ENCODE measurements around the gene CASQ1.
A peak's percentile ranks its signal among the peaks of the same experiment; 100 is the strongest.

The CASQ1 gene

GRCh38 chr1:160158031-160158430, 32.3 kb upstream of the CASQ1 start:
- Mint-ChIP-seq H3K27me3 (ENCODE audit: low read depth) (peaks cover 3% of the 10 kb centered on the region), H3K9me3 (no peaks in the 10 kb centered on the region), H3K4me1 (peaks cover 20% of the 10 kb centered on the region), H3K27ac (no peak overlapping the region), H3K4me3 (no peak overlapping the region), H3K36me3 (ENCODE audit: low read depth) (no peaks in the 10 kb centered on the region)
- no peak for TF ChIP-seq CTCF (IDR thresholded peaks at IDR 0.05; ENCODE audit: unreplicated experiment in 3 of 3)

GRCh38 chr1:160158534-160158933, 31.8 kb upstream of the CASQ1 start:
- peaks cover 20% of the 10 kb centered on the region for H3K4me1 Mint-ChIP-seq
- H3K27me3 Mint-ChIP-seq (ENCODE audit: low read depth) = peaks cover 5% of the 10 kb centered on the region
- no peaks in the 10 kb centered on the region for H3K9me3 Mint-ChIP-seq
- no peak overlapping the region for H3K4me3 Mint-ChIP-seq
- H3K36me3 Mint-ChIP-seq (ENCODE audit: low read depth) = no peaks in the 10 kb centered on the region
- H3K27ac Mint-ChIP-seq = no peak overlapping the region
- TF ChIP-seq CTCF (IDR thresholded peaks at IDR 0.05; ENCODE audit: unreplicated experiment in 3 of 3) = no peak

- no peaks in the 10 kb centered on the region for H3K36me3 Mint-ChIP-seq (ENCODE audit: low read depth)
- H3K4me3 Mint-ChIP-seq = no peak overlapping the region
- peaks cover 7% of the 10 kb centered on the region for H3K27me3 Mint-ChIP-seq (ENCODE audit: low read depth)
- H3K9me3 Mint-ChIP-seq = no peaks in the 10 kb centered on the region
- TF ChIP-seq CTCF (IDR thresholded peaks at IDR 0.05; ENCODE audit: unreplicated experiment in 3 of 3) = no peak
- peaks cover 20% of the 10 kb centered on the region for H3K4me1 Mint-ChIP-seq
- H3K27ac Mint-ChIP-seq = no peak overlapping the region
These were observed 30.5 kb upstream of the CASQ1 start for GRCh38 chr1:160159846-160160245.

- Mint-ChIP-seq H3K9me3 (no peaks in the 10 kb centered on the region), H3K4me3 (no peak overlapping the region), H3K27ac (no peak overlapping the region), H3K4me1 (peaks cover 22% of the 10 kb centered on the region), H3K27me3 (ENCODE audit: low read depth) (peaks cover 11% of the 10 kb centered on the region), H3K36me3 (ENCODE audit: low read depth) (no peaks in the 10 kb centered on the region)
- TF ChIP-seq CTCF (IDR thresholded peaks at IDR 0.05; ENCODE audit: unreplicated experiment in 3 of 3) = peak in 2 of 3 experiments; percentile 34 to 38
These were observed 28.2 kb upstream of the CASQ1 start for GRCh38 chr1:160161965-160162705.

GRCh38 chr1:160162931-160163330, 27.4 kb upstream of the CASQ1 start:
- H3K27ac Mint-ChIP-seq = no peak overlapping the region
- peaks cover 23% of the 10 kb centered on the region for H3K4me1 Mint-ChIP-seq
- no peak overlapping the region for H3K4me3 Mint-ChIP-seq
- H3K27me3 Mint-ChIP-seq (ENCODE audit: low read depth) = peaks cover 11% of the 10 kb centered on the region
- no peak for TF ChIP-seq CTCF (IDR thresholded peaks at IDR 0.05; ENCODE audit: unreplicated experiment in 3 of 3)
- H3K9me3 Mint-ChIP-seq = no peaks in the 10 kb centered on the region
- H3K36me3 Mint-ChIP-seq (ENCODE audit: low read depth) = no peaks in the 10 kb centered on the region

GRCh38 chr1:160163615-160164014, 26.8 kb upstream of the CASQ1 start:
- Mint-ChIP-seq H3K36me3 (ENCODE audit: low read depth) (no peaks in the 10 kb centered on the region), H3K27ac (no peak overlapping the region), H3K4me1 (peaks cover 21% of the 10 kb centered on the region), H3K4me3 (no peak overlapping the region), H3K9me3 (no peaks in the 10 kb centered on the region), H3K27me3 (ENCODE audit: low read depth) (peaks cover 11% of the 10 kb centered on the region)
- no peak for TF ChIP-seq CTCF (IDR thresholded peaks at IDR 0.05; ENCODE audit: unreplicated experiment in 3 of 3)
